SKM-1 treated with dmso at 0.1 percent for 144 hours (cell line): ENCODE measurements around the gene ST8SIA6.
A peak's percentile ranks its signal among the peaks of the same experiment; 100 is the strongest.
"Not testable (repeated sequence)": the region's sequence is repeated elsewhere in the genome, so short reads cannot be mapped to it uniquely, and the experiment has no call there.

Source experiments
- DNase-seq: peaks from one replicate; lab custom pipeline; 2025; ENCODE audit not compliant: unreplicated experiment; lab: John Stamatoyannopoulos, UW

ST8SIA6 gene

DNA sequence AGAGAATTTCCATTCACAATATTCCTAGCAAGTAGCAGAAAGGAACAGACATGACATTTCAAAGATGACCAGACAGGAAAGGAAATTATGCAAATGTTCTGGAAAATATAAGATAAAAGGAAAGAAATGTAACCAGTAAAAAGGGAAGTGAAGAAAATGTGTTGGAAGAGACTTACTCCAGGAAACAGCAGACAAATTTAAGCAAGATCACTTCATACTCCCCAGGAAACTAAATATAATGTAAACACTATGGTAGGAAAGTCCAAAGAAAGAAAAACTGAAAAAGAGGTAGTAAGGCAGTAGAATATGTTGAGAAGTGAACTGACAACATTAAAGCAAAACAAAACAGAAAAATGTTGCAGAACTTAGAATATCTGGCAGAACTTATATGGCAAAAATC, 6.4 kb upstream of the ST8SIA6 start:
- DNase-seq: no peak

DNA sequence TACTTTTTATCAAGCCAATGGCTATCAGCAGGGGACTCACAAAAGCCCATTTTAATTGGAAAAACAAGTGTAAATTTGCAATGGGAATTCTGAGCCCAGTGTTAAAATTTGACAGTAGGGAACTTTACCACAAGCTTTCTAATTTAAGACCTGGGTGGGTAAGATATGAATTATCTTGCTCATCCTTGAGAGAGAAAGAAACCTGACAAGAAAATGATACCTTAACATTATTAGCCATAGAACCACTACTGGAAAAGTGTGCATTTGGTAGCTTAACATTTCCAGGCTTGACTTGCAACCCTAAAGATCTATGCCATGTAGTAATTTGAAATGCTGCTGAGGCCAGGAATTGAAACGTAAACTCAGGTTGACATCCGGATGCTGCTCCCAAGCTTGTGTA, 2.7 kb upstream of the ST8SIA6 start:
- no peak for DNase-seq

DNA sequence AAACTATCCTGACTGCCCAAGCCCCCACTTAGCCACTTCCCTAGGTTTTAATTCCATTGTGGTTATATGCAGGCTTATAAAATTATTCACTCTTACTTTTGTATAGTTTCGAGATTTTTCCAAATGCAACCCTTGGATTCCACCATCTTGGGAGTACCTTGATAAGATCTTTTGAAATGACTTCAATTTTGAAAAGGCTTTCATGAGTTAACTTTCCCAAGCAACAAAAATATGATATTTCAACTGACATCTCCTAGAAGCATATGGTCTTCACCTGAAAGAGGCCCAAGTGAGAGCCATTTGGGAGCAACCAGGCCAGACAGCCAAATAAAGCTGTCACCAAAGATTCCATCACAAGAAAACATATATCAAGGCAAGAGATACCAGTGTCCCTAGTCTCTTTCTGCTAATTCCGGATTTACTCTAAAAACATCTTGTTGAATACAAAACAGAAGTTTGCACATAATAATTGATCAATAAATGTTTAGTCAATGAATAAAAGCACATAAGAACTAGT, 1.7 kb upstream of the ST8SIA6 start:
- DNase-seq: no peak

DNA sequence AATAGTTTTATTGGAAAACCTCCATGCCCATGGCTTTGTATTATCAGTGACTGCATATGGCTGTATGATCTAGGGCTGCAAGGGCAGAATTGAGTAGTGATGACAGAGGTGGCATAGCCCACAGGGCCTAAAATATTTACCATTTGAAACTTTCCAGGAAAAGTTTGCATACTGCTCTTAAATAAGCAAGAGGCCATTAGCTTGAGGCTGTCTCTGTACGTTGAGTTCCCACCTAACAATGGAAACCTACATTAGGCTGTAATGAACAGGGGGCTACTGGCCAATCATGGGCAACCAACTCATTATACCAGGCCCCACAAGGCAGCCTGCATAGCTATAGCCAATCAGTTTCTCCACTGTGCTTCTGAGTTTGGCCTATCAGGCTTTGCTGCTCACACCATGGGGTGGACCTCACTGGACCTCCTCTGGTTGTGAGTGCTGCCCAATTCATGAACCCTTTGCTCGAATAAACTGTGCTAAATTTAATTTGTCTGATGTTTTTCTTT, 673 bp upstream of the ST8SIA6 start:
- no peak for DNase-seq

DNA sequence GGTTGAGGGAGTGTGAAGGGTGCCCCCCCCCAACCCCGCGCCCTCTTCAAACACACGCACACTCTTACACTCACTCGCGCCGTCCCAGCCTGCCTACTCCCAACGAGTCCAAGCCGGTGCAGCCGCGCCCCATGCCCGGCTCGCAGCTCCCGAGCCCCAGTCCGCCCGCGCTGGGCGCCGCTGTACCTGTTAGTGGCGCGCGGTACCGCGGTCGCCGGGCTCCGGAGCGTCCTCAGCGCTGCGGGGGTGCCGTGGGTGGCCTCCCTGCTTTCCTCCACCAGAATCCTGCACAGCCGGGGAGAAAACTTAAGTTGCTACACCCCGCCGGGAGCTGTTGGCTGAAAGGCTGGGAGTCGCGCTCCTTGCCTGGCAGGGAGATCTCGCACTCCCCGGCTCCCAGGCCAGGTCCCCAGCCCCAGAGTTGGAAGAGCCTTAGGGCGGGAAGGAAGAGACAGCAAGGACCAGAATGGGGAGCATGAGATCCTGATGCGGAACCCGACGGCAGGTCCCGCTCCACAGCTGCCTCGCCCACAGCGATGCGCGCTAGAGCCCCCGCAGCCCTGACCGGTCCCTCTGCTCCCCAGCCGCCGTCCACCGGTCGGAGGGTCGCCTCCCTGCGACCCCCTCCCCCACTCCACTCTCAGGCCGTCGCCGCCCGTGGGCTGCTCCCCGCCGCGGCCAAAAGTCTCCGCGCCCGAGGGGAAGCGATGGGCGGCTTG, 863 bp downstream of the ST8SIA6 start:
- no peak for DNase-seq

DNA sequence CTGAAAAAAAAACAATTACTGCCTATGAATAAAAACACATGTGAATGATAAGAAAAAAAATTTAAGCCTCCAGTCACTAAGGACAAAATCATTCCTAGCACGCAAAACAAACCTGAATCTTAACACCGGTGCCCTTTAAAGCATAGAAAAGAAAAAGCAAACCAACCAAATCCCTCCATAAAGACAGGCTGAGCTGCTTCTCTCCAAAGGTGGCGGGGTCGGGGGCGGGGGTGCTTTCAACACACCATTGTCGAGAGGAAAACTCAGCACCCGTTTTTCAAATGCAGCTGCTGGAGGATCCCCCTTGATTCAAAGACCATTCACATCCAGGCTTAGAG, 1.4 kb downstream of the ST8SIA6 start:
- no peak for DNase-seq

DNA sequence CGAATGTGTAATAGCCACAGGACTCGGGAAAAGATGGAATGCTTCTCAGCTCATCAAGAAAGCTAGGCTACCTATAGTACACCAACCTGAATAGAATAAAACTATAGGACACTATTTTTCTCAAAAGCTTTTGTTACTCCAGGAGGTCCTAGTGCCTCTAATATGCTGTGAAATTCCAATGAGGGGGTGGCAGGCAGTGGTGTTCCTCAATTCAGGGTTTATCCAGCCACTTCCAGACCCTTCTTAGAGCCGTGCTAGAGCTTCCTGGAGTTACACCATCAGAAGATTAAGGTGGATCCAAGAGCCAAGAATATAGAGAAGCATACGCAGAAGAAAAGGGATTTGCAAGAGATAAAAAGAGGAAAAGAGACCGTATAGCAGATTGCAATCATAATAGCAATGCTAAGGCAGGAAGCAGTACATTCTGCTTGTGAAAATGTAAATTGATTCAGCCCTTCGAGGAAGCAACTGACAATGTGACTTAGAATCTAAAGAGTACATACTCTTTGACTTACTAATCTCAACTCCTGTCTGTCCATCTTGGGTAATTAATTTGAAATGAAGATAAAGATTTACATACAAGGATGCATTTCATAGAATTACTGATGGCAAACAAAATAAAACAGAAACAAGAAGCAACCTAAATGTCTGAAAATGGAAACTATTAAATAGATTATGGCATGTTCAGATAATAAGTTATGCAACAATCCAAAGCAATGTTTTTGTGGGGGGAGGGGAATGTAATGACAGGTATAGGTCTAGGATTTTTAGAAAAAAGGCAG, 2.1 kb downstream of the ST8SIA6 start:
- no peak for DNase-seq

DNA sequence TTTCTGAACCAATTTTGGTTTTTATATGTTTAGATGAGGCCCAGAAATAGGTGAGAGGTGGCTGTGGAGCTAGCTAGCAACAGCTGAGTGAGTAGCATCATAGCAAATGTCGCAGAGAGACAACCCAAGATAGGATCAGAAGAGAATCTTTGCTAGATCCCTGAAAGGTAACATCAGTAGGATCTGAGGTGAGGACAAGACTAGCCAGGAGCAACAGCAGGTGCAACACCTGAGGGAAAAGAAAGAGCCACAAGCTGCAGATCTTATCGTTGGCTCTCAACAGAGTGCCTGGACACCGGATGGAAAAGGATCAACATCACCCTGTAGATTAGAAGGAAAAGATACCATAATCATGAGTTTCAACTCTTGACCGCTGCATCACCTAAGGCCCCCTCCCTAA, 4.4 kb downstream of the ST8SIA6 start:
- no peak for DNase-seq

DNA sequence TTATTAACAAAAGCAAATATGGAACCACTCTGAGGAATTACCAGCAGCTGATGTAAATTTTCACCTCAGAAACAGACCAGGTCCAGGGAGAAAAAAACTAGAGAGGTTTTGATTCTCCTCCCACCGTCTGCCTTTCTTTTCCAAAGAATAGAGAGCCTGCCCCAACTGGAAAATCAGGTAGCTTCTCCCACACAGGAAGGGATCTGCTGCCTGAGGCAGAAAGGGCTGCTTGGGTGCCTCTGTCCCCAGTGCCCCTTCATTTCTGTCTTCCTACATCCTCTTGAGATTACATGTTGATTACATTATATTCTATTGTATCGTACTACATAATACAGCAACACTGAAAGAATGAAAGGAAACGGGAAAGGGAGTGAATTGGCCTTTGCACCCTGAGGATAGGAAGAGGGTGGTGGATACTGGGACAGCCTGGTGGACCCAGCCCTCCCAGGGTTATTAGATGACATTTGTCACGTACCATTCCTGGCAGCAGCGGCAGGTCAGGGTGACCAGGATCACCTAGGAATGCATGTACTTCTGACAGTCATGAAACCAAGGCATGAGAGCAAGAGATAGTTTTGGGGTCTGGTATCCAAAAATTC, 8.9 kb downstream of the ST8SIA6 start:
- DNase-seq: no peak

DNA sequence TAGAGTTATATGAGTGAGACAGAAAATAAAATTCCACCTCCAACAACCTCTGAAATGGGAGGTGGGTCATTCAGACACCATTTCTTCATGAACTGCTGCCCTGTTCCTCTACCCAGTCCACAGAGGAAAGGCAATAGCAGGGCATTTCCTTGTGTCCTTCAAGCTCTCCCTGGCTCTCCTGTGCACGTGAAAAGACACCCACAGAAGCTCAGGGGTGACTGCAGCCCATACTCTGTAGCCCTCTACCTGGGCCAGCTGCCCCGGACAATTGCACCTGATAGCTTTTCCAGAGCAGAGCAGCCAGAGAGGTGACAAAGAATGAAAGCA, 10.0 kb downstream of the ST8SIA6 start:
- no peak for DNase-seq

DNA sequence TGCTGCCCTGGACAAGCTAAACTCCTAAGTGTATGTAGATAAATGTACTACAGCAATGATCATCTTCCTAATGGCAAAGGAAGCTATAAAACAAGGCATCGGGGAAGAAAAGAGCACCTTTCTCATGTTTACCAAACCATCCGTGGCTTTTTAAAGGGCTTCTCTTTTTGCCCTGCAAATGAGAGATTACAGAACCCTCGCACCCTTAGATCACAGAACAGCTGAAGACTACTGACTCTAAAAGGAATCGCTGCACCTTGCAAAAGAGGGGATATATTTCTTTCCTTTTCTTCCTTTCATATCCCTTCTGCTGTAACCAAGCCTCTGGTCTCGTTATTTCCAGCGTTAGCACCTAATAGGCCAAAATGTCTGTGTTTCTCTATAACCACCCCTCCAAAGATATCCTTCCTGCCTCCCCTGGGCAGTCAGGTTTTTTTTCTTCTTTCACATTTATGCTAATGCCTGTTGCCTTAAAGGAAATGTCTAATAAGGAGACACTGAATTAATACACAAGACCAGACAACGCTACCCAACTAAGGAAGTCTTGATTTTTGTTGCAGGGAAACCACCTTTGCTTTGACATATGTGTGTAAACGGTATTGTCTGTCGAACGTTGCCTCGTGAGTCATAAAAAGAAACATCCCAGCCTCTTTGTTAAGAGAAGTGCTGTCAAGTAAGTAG, 10.5 kb downstream of the ST8SIA6 start:
- no peak for DNase-seq

DNA sequence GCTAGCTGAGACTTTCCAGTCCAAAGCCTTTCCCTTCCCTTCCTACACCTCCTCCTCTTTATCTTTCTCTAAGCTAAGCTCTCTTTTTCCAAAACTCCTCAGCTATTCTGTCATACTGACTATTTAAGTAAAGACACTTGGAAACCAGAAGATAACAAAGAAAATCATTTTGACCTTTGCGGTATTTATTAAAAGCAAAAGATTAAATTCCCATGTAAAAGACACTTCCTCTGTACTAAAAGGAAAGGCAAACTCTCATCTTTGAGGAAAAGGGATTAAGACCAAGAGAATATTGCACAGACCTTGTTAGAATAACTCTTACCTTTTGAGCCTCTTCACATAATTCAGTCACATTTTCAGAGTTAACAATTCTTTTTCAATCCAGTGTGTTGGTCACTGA, 15.8 kb downstream of the ST8SIA6 start:
- no peak for DNase-seq

DNA sequence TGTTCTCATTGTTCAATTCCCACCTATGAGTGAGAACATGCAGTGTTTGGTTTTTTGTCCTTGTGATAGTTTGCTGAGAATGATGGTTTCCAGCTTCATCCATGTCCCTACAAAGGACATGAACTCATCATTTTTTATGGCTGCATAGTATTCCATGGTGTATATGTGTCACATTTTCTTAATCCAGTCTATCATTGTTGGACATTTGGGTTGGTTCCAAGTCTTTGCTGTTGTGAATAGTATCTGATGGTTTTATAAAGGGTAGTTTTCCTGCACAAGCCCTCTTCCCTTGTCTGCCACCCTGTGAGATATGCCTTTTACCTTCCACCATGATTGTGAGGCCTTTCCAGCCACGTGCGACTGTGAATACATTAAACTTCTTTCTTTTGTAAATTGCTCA, 17.8 kb downstream of the ST8SIA6 start:
- not testable (repeated sequence) for DNase-seq

DNA sequence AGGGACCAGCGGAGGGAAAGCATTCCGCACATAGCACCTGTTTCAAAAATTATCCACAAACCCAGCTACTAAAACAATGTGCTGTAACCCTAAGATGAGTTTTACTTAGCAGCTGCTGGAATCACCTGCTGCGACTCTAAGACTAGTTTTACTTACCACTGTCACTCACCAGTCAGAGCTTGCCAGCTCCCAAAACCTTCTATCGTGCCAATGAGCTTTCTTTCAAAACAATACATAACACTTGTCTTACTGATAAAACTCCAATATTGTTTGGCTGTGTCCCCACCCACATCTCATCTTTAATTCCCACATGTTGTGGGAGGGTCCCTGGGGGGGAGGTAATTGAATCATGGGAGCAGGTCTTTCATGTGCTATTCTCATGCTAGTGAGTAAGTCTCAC, 18.4 kb downstream of the ST8SIA6 start:
- no peak for DNase-seq

DNA sequence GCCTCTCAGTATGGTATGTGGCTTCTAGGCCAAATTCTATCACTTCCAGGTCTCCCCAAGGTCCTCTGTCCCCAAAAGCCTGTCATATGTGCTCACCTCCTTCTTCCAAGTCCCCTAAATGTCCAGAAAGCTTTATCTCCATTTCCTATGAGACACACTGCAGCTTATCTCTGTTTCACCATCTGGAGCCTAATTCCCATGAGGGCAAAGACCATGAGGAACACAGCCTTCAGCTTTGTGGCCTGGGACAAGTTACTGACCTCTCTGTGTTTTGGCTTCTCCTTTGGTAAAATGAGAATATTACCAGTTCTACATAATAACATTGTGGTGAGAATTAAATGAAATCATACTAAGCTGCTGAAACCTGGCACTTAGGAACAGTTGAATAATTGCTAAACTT, 19.2 kb downstream of the ST8SIA6 start:
- no peak for DNase-seq

DNA sequence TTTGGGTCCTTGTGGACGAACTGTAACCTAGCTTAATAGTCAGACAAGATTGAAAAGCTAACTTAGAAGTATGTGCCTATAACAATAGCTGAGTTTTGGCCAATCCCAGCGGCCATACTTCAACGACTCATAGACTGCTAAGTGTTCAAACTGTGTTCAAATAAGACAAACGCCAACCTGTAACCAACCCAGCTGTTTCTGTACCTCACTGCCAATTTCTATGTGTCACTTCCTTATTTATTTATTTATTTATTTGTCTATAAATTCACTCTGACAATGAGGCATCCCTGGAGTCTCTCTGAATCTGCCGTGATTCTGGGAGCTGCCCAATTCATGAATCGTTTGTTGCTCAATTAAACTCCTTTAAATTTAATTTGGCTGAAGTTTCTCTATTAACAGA, 21.7 kb downstream of the ST8SIA6 start:
- no peak for DNase-seq

DNA sequence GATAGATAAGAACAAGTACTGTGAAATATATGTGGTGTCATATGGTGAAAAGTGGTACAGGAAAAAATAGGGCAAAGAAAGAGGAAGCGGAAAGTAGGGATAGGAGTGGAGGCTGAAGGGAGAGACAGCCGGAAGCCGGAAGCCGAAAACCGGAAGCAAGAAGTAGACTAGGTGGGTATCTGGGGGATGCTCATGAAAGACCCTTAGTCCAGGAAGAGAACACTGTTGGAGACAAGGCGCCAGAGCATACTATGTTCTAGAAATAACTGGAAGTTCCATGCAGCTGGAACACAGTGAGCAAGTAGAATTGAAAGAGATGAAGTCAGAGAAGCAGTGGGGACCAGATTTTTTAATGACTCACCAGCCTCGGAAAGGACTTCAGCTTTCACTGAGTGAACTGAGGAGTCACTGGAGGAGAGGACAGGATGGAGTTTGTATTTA, 22.5 kb downstream of the ST8SIA6 start:
- DNase-seq: no peak

DNA sequence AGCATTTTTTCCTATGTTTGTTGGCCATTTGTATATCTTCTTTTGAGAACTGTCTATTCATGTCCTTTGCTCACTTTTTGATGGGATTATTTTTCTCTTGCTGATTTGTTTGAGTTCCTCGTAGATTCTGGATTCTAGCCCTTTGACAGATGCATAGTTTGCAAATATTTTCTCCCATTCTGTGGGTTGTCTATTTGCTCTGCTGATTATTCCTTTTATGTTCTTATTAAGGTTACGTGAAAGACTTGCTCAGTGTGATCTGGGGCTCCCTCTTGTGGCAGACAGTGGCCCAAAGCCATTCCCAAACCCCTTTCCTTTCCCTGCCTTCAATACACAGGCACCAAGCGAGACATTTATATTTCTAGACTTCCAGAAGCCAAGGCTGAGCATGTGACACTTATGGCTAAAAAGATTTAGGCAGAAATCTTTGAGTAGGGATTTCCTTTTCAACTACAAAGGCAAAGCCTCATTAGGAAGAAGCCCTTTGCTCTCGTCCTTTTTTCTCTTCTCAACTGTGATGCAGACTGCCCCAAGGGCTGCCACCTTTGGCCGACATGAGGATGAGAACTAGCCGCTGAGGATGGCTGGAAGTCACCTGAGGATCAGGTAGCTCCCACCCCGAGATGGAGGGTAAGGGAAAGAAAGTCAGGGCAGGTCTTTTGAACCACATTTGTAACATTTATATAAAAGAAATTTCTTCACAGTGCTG, 23.6 kb downstream of the ST8SIA6 start:
- DNase-seq: peak; percentile 10

DNA sequence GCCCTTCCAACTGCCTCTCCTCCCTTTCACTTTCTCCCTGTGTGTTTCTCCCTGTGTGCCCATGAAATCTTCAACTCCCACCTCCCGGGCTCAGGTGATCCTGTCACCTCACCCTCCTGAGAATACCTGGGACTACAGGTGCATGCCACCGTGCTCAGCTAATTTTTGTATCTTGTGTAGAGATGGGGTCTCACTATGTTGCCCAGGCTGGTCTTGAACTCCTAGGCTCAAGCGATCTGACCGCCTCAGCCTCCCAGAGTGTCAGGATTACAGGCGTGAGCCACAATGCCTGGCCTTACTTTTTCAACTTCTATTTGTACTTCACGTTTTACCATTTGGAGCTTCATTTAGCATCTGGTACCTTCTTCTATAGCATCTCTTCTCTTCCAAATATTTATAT, 24.9 kb downstream of the ST8SIA6 start:
- DNase-seq: no peak

DNA sequence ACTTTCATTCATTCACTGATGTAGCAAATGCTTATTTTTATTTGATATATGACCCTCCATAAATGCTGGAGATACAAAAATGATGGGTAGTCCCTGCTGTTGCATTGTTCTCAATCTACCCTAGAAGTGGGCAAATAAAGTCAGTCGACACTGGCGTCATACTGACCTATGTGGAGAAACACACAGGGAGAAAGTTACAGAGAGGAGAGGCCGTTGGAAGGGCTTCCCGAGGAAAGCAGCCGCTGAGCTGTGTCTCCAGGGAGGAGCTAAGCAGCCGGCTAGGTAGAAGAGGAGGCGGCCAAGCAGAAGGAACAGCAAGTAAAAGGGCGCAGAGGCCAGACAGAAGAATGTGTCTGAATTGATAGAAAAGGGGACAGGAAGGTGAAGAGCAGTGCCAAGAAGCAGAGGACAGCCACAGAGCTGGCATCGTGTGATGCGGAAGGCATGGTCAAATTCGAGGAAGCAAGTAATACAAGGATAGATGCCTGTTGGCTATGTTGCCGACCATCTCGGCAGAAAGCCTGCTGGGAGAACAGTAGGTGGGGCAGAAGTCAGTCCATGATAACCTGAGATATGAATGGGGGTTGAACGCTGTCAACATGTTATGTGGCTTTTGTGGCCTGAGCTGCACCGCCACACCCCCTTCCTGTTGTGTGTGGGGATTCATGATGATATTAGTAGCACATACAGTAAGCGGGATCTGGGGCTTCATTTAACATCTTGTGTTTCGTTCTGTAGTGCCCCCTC, 25.9 kb downstream of the ST8SIA6 start:
- DNase-seq: no peak
